Kidney glomerular epithelial cell (primary cell): Measurements from ENCODE around the gene PPP1R13L.
"Not testable (repeated sequence)": the region's sequence is repeated elsewhere in the genome, so short reads cannot be mapped to it uniquely, and the experiment has no call there.

ENCODE experiments used
- DNase-seq: peaks from one replicate; lab custom pipeline; 2025; lab: John Stamatoyannopoulos, UW

Gene PPP1R13L

DNA sequence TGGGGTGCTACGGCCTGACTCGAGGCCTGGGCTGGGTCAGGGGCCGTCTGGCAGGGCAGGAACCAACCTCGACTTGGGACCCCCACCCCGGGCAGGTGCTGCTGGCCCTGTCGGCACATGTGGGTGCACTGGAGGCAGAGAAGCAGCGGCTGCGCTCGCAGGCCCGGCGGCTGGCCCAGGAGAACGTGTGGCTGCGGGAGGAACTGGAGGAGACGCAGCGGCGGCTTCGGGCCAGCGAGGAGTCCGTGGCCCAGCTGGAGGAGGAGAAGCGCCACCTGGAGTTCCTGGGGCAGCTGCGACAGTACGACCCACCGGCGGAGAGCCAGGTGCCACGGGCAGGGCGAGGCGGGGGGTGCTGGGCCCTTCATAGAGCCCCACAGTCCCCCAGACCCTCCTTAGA lies 58.4 kb downstream of the PPP1R13L start:
- DNase-seq = no peak

DNA sequence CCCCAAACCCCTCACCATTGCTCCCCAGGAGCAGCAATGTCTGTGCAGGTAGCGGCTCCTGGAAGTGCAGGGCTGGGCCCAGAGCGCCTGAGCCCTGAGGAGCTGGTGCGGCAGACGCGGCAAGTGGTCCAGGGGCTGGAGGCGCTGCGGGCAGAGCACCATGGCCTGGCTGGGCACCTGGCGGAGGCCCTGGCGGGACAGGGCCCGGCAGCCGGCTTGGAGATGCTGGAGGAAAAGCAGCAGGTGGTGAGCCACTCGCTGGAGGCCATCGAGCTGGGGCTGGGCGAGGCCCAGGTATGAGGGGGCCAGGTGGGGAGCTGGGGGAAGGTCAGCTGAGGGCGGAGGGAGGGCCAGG lies 59.4 kb downstream of the PPP1R13L start:
- no peak for DNase-seq

DNA sequence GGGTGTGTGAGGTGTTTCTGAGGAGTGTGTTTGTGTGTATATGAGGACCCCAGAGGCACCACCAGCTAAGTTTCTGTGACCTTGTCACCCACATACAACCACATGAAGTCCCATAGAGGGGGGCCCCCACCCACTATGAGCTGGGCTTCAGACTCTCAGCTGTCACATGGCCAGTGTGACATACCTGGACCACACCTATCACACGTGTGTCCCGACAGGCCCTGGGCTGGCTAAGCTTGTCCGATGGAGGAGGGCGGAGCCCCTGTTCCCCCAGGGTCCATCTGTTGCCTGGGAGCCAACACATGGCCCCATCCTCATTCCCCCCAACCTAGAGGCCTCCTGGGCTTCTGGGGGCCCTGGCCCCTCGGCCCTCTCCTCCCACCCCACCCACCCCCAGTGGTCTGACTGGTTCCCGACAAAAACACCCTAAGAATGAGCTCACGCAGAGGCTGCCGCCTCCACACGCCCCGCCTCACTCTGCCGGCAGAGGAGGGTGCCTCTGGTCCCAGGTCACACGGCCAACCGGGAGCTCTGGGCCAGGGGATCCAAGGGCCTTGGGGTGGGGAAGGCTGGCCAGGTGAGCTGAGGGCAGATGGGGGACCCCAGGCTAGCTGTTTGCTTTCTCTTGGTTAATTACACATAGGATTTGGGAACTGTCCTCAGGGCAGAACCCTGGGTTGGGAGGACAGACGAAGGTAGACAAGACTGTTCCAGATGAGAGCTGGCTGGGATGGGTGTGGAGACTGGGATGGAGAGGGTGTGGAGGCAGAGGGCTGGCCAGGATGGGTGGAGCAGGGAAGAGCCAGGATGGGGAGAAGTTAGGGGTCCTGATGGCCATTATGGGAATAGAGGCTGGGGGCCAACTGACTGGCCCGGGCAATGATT lies 60.0 kb downstream of the PPP1R13L start:
- DNase-seq = no peak

DNA sequence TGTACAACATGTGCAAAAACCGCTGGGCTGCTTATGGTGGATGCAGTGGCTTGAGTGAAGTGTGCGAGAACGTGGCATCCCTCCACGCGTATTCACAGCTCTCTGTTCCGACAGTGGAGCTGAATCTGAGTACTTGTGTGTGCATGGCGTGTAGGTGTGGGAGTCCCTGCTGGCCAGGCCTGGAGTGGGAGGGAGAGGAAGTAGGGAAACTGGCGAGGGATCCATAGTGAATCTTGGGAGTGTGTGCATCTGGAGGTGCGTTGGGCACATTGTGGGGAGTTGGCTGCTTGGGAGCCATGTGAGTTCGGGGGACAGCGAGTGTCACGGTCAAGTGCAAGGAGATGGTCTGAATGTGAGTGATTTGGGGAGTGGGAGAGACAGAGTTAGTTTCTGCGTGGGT lies 62.0 kb downstream of the PPP1R13L start:
- no peak for DNase-seq

DNA sequence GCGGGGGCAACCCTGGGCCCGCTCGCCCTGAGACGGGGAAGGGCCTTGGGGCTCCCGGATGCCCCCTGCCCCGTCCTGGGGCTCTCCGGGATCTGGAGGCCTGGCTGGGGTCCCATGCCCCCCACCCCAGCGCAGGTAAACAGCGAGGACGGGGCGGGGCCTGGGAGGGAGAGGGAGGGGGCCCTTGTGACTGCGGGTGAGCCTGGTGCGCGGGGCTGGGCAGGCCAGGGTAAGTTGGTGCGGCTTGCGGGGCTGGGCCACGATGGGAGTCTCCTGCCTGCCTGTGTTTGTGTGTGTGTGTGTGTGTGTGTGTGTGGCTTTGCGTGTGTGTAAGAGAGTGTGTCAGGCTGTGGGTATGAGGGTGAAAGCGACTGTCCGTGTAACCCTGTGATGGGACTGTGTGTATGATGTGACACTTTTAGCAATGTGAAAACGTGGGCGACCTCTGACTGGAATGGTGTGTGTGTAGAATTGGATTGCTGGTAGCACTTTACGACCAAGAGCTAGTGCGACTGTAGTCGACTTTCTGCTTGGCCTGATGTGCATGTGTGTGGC lies 63.9 kb downstream of the PPP1R13L start:
- no peak for DNase-seq

GRCh38 chr19:45340232-45340898 lies 64.5 kb downstream of the PPP1R13L start, which contains the start of gene KLC3:
TSS of gene KLC3 (plus strand) at chr19:45340750. CDS start at chr19:45345542, 4,792 bp downstream.
- DNase-seq = no peak

- no peak for DNase-seq
Observed at GRCh38 chr19:45339629-45340028, 65.2 kb downstream of the PPP1R13L start.

- DNase-seq = no peak
Observed at GRCh38 chr19:45336696-45337251, 68.1 kb downstream of the PPP1R13L start.

GRCh38 chr19:45334881-45335280 lies 70.0 kb downstream of the PPP1R13L start:
- DNase-seq = not testable (repeated sequence)

DNA sequence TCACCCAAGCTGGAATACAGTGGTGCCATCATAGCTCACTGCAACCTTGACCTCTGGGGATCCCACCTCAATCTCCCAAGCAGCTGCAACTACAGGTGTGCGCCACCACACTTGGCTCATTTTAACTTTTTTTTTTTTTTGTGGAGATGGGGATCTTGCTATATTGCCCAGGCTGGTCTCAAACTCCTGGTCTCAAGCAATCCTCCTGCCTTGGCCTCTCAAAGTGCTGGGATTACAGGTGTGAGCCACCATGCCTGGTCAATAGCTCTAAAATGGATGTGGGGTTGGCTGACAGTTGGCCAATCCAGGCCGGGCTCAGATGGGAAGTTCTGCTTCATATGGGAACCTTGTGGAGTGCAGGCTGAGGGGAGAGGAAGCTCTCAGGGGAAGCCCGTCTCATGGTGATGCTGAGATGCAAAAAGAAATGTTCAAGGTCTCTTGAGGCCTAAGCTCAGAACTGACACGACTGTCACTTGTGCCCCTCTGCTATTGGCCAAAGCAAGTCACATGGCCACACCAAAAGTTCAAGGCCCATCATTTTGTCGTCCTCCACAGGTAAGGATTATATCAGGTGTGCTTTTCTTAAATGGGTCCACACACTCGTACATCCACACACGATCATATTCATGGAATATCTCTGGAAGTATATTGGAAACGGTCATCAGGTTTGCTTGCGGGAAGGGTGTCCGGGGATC lies 71.1 kb downstream of the PPP1R13L start:
- DNase-seq = no peak

DNA sequence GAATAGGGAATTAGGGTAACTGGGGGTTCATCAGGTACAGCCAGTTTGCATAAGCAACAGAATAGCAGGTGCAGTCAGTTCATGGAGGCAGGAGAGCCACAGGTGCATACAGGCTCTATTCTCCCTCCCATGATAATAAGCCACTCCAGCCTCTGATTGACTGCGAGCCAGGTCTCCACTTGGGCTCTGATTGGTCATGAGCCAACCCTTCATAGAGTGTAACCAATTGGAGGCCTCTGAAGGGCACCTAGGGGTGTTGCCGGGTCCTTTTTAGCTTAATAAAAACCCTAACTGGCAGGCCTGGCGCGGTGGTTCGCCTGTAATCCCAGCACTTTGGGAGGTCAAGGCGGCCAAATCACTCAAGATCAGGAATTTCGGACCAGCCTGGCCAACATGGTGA lies 73.5 kb downstream of the PPP1R13L start:
- no peak for DNase-seq
